SIG-M5 (cell line): Measurements from ENCODE around the gene E4F1.
"Not testable (repeated sequence)": the region's sequence is repeated elsewhere in the genome, so short reads cannot be mapped to it uniquely, and the experiment has no call there.

Source experiments
- DNase-seq: peaks from one replicate; lab custom pipeline; 2025; lab: John Stamatoyannopoulos, UW

Gene E4F1

DNA sequence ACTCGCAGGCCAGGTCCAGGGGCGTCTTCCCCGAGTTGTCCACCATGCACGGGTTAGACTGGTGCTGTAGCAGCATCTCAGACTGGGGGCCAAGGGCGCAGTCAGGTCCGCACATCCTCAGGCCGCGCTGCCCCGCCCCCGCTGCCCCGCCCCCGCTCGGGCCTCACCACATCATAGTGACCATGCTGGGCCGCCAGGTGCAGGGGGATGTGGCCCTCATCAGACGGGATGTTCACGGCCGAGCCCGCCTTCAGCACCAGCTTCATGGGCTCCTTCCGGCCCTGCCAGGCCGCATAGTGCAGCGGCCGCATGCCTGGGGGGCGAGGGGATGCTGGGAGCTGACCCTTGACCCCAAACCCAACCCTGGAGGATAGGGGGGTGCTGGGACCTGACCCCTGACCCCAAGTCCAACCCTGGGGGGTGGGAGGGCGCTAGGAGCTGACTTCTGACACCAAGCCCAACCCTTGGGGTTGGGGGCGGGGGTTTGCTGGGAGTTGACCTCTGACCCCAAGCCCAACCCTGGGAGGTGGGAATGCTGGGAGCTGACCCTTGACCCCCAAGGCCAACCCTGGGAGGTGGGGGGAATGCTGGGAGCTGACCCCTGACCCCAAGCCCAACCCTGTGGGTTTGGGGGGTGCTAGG is 34.0 kb upstream of the E4F1 start:
- no peak for DNase-seq

- no peak for DNase-seq
Measured at GRCh38 chr16:2190002-2190658, 33.3 kb upstream of the E4F1 start.

DNA sequence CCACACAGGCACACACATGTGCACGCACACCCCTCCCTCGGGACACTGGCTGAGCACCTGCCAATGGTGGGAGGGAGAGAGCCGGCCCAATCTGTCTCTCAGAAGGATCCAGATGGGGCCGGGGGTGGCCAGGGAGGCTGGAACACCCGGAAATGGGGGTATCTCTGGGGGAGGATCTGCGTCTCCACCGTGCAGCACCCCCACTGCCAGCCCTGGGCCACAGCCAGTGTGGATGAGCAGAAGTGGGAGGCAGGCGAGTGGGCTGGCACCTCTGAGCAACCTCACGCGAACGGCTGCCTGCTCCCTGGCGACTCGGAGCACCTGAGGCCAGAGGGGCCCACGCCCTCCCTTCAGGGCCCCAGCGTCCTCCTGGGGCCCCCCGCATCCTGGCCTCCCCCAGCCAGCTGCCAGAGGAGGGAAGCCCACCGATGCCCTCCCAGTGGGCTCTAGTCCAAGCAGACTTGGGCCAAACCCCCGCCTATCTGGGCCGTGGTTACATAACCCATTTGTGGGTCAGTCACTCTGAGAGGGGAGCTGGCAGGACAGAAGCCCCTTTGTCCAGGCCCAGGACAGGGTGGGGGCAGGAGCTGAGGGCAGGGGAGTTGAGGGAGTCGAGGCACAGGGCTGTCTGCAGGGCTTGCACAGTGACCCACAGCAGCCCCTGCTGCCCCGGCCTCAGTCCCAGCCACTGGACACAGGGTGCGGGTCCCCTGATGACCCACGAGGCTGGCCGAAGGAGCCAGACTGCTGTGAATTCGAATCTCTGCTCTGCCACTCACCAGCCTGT is 32.5 kb upstream of the E4F1 start:
- DNase-seq, result no peak

DNA sequence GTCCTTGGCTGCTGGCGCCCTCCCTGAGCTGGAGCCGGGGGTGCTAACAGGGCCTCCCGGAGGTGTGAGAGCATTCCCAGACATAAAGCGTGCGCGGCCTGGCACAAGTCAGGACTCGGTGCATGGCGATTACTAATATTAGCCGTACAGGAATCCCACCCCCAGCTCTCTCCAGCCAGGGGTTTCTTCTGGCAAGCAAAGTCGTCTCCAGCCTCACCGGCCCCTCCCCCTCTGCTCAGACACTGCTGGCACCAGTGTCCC is 32.0 kb upstream of the E4F1 start:
- DNase-seq, result no peak

DNA sequence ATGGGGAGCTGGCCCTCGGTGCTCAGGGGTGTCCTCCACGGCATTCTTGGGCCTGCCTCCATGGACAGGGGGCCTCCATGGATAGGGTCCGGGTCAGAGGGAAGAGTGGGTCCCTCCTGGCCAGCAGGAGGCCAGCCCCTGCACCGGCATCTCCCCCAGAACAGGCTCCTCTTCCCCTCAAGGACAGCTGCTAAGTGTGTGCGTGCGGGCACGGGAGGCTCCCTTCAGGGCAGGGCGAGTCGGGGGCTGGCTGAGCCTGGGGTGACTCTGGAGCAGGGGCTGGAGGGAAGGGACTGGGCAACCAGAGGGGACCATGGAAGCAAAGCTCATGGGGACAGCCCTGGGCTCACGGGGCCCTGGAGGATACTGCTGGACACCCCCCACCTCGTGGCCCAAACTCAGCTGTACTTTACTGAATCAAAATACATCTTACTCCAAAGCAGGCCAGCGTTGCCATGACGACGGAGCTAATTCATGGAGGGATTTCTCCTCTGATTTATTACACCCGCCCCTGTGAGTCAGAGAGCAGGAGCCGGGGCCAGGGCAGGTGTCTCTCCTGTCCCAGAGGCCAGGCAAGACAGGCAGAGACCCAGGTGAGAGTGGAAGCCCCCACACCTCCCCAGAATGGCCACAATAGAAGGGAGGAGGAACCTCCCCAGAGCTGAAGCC is 29.1 kb upstream of the E4F1 start:
- no peak for DNase-seq

GRCh38 chr16:2194852-2195321 is 28.5 kb upstream of the E4F1 start:
- no peak for DNase-seq

- DNase-seq, result no peak
Measured at GRCh38 chr16:2195322-2196161, 27.8 kb upstream of the E4F1 start.

DNA sequence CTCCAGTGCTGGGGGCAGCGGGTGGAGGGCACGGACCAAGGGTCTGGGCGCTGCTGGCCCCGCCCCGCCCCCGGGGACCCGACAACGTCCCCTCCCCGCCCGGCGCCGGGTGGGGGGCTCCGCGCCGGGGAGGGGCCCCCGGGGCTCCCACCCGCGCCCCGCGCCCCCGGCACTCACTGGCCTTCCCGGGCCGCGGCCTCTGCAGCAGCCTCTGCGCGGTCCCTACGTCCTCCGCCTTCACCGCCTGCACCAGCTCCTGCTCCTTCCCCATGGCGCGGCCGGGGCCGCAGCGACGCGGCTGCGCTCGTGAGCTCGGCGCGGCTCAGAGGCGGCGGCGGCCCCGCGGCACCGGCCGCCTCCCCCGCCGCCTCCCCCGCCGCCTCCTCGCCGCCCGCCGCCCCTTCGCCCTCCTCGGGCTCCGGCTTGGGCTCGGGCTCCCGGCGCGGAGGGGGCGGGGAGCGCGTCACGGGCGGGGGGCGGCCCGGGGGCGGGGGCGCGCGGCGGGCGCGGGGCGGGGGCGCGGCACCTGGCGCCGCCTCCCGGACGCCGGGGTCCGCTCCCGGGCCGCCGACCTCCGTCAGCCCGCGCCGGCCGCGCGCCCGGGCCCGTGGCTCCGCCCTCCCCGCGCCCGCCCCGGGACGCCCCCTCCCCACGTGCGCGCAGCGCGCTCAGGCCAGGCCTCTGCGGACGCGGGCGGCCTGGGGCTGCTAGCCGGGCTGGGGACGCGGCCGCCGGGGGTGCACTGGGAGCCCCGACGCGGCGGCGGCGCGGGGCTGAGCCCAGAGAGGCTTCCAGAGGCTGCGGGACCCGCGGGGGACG is 27.0 kb upstream of the E4F1 start, which contains the start of gene CASKIN1:
Gene CASKIN1 (minus strand): TSS at position 444 of the 819 bp plus-strand sequence. CDS start 173 bp downstream, at position 271.
- DNase-seq, result no peak

DNA sequence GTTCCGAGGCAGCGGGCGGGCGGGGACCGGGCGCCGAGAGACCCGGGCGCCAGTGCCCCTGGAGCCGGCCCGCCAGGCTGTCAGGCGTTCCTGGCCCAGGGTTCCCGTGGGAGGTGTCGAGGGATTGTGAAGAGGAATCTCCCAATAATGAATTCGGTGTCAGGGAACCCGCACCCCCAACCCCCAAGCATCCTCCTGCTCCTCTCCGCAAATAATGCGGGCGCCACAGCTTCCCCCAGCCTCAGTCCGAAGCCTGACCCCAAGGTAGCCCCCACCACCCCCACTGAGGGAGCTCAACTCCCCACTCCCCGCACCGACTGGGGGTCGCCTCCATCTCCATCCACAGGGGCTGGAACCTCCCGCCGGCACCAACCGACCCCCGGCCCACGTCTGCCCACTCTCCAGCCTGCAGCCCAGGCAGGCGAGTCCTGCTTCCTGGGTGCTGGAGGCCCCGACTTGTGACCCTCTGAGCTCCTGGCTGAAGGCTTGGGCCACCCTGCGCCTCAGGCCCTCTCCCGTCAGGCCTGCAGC is 26.3 kb upstream of the E4F1 start:
- DNase-seq, result no peak

DNA sequence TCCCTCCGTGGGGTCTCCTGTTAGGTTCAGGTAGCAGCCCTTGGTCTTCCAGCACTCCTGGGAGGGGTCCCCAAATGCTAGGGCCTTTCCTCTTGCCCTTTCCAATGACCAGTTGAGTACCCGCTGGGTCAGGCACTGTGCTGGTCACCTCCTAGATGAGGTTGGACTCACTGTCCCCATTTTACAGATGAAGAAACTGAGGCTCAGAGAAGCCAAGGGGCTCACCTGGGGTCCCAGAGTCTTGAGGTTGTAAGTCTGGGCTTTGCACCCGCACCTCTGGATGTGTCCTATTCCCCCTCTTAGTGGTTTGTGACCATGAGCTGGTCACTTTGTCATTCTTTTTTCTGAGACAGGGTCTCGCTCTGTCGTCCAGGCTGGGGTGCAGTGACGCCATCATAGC is 25.6 kb upstream of the E4F1 start:
- DNase-seq, result no peak

DNA sequence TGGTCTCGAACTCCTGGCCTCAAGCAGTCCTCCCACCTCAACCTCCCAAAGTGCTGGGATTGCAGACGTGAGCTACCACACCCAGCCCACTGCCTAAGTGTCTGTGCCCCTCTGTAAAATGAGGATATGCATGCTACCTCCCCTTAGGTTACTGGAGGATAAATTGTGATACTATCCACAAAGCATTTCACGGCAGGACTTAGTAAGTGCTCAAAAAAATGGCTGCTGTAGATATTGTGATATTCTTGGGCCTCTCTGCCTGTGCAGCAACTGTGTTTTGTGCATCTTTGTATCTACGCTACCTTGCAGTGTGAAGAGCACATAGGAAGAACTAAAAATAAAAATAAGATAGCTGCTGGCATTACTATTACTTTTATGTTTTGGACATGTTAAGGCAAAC is 25.1 kb upstream of the E4F1 start:
- no peak for DNase-seq

GRCh38 chr16:2199095-2199494 is 24.3 kb upstream of the E4F1 start:
- no peak for DNase-seq

DNA sequence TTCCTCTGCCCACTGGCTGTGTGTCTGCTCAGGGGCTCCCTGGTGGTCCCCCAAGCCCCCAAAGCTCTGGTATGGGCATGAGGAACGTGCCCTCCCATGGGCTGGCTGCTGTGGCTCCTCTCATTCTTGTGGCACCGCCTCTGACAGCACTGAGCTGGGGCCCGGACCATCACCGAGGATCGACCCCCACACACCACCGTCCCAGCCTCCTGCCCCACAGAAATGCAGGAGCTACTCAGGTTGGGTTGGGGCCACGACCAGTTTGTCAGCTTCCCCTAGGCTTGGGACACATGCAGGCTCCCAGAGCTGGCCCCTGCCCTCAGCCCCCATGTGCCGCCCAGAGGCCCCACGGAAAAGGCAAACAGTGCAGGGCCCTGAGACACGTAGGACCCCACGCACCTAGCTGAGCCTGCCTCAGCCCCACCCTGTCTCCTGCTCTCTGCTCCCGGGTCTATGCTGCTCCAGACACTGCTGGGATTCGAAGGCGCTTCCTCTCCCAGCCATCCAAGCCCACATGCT is 23.7 kb upstream of the E4F1 start:
- no peak for DNase-seq

DNA sequence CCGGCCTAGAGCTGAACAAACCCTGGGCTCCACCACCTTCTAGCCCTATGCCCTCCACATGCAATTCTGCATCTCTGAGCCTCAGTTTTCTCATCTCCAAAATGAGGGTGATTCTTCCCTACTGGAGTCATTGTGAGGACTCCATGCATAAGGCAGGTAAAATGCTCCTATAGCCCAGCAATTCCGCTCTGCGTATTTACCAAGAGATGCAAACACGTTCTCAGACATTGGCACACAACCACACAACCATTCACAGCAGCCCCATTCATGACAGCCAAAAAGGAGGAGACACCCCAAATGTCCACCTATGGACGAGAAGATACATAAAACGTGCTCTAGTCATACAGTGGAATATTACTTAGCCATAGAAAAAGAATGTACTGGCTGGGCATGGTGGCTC is 23.1 kb upstream of the E4F1 start:
- no peak for DNase-seq

DNA sequence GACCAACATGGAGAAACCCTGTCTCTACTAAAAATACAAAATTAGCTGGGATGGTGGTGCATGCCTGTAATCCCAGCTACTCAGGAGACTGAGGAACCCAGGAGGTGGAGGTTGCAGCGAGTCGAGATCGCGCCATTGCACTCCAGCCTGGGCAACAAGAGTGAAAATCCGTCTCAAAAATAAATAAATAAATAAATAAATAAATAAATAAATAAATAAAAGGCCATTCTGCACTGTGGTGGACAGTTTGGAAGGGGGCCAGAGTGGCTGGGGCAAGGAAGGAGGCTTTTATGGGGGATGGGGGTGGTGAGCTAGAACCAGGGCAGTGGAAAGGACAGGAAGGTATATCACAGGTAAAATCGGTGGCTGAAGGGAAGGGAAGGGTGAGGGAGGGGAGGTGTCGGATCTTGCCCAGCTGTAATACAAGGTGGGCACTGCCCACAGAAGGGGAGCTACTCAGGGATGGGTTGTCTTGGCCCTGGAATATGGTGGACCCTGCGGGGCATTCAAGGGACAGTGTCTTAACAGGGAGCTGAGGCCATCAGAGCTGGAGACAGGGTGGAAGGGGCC is 20.2 kb upstream of the E4F1 start:
- not testable (repeated sequence) for DNase-seq

- DNase-seq, result no peak
Measured at GRCh38 chr16:2204416-2205103, 18.8 kb upstream of the E4F1 start.

- DNase-seq, result no peak
Measured at GRCh38 chr16:2205104-2205966, 18.1 kb upstream of the E4F1 start, which contains the start of gene MLST8. TSS of gene MLST8 (plus strand) at chr16:2205454. CDS start at chr16:2206086, 632 bp downstream.

DNA sequence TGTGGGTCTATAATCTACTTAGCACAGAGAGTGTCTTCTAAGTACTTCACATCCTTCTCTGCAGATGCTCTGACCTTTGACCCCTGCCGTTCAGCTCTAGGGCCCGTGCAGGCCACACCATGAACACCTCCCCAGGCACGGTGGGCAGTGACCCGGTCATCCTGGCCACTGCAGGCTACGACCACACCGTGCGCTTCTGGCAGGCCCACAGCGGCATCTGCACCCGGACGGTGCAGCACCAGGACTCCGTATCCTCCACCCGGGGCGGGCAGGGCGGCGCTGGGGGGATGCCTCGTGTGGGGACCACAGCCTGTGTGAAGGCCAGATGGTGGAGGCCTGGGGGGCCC is 17.5 kb upstream of the E4F1 start:
- no peak for DNase-seq

GRCh38 chr16:2206420-2206779 is 17.0 kb upstream of the E4F1 start:
- DNase-seq, result no peak
